Stimulated activated CD4-positive, alpha-beta T cell treated with anti-CD3 and anti-CD28 coated beads, Interleukin-1b, Interleukin-23, amount 100 ng/mL, for 4 hours (primary cell): Measurements from ENCODE around the gene PTPRD.
"Not testable (repeated sequence)": the region's sequence is repeated elsewhere in the genome, so short reads cannot be mapped to it uniquely, and the experiment has no call there.

Experiments used
- DNase-seq, 2 donors: peaks; one replicate each; pipeline ENCODE4 v3.0.0-alpha.2; 2020; ENCODE audit warnings: low read depth in 2 of 2

The PTPRD gene

DNA sequence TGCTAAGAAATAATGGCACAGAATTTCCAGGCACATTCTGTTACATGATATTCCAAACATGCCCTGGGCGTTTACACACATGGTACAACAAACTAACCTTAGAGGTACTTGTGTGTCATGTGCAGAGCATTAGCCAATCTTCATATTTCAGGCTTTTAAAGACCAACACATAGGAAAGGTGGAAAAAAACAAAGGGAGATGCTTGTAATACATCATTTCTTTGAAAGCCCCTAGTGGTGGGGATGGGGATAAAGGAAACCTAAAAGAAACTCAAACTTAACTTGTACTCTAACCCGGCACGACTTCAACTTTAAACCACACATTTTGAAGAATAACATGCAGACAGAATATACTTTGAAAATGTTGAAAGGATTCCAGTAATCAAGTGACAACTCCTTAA lies 133.6 kb downstream of the PTPRD start:
- no peak for DNase-seq

DNA sequence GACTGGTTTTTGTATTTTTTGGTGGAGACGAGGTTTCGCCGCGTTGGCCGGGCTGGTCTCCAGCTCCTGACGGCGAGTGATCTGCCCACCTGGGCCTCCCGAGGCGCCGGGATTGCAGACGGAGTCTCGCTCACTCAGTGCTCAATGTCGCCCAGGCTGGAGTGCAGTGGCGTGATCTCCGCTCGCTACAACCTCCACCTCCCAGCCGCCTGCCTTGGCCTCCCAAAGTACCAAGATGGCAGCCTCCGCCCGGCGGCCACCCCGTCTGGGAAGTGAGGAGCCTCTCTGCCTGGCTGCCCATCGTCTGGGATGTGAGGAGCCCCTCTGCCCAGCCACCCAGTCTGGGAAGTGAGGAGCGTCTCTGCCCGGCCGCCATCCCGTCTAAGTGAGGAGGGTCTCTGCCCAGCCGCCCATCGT lies 163.6 kb downstream of the PTPRD start:
- DNase-seq = not testable (repeated sequence)

DNA sequence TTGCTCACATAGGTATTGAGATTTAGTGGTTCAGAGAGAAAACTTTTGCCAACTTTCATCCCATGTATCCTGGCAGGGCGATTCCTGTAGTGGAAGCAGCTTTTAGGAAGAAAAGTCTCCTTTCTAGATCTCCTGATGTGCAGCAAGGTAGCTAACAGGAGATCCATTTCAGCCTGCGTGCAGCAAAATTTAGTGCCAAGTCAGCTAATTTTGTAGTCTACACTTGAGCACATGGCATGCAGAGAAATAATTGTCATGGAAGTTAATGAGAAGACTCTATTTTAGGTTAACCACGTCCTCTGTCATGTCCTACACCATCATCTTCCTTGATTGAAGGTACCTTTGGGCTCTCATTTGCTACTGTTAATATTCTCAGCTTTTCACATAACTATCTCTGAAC lies 165.8 kb downstream of the PTPRD start:
- DNase-seq = no peak

DNA sequence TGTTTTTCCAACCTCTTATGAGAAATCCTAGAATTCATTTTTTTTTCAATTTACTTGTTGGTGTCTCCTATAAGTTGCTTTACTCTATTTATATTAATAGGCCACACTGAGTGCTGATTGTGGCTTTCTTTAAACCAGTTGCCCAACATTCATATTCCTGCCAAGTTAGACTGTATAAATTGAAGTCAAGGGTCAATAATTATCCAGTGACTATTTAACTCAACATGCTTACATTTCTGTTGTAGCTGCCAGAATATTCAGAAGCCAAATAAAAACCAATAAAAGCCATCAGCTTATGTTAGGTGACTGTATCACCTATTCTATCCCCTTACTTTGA lies 169.0 kb downstream of the PTPRD start:
- no peak for DNase-seq

- DNase-seq = no peak
These were observed 169.5 kb downstream of the PTPRD start for GRCh38 chr9:10443181-10443867.

DNA sequence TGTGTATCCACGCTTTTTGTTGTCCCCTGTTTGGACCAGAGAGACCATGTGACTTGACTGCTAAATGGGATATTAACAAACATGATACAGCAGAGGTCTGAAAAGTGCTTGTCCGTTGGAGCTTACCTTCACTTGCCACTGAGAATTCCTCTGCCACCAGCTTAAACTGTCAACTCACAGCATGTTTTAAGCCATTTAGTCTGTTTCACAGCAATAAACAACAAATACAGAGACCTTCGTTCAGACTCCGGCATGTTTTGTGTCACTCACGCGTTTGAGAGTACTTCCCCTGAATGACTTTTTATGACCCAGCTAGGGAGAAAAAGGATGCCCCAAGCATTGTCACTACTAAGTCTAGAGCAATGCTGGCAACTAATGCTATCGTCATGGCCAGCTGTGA lies 173.8 kb downstream of the PTPRD start:
- no peak for DNase-seq

DNA sequence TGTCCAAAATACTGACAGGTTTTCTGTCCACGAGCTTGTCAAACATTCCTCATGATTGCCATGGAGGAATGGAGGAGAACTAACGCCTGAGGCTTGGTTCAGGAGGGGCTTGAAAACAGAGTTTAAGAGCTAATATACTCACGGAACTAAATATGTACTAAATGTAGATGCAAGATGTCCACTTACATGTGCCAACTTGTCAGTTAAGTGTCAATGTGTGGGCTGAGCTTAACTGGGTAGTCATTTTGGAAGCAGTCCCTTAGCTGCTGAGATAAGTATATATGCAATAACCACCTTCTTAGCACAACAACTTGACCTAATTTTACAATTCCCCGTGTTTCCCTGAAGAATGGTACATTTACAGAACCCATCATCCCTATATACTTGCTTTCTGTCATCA lies 176.0 kb downstream of the PTPRD start:
- no peak for DNase-seq

DNA sequence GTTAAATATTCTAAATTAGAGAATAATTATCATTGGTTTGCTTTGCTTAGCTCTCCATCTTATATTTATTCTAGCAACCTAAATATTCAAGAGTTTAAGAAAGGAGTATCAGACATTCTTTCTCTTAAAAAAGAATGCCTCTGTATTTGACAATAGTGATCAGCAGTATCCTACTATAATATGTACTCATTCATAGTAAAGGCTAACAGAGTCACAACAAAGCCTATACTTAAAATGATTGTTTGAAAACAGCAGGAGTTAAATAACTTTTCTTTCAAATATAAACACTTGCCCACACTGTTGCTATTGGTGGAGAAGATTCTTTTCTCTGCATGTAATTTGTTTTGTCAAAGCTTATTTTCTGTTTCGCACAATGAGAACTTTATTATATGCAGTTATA lies 178.4 kb downstream of the PTPRD start:
- DNase-seq = no peak

GRCh38 chr9:10411272-10411671 lies 201.5 kb downstream of the PTPRD start:
- DNase-seq = no peak

- no peak for DNase-seq
These were observed 209.5 kb downstream of the PTPRD start for GRCh38 chr9:10403283-10403682.

DNA sequence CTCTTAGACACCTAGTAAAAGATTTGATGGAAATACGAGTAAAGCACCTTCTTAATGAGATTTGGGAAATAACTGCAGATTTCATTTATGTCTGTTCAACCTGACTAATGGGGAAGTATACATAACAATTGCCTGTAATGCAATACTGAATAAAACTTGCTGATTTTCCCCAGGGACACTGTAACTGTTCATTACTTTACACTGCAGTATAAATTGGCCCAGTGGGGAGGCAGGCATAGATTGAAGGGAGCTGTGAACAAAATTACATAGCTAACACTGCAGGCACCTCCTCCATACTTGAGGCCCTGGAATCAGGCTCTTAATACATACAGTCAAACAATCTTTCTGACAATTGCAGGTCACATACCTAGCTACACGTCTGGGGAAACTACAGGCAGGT lies 216.2 kb downstream of the PTPRD start:
- DNase-seq = no peak

DNA sequence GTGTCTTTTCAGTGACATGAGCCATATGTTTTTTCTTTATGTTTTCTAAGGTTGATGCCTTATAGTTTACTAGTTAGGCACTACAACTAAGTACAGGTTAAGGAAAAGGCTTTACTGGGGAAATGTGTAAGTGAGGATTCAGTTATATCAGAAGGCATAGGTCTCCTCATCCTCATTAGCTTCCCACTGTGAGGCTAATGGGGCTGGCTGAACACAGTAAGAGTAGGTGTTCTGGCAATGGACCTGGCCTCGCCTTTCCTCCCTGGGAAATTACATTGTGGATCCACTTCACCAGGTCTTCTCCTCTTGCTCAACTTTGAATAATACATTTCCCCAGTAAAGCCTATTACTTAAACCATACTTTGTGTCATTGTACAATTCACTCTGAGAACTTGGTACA lies 225.5 kb downstream of the PTPRD start:
- no peak for DNase-seq

GRCh38 chr9:10371824-10372223 lies 241.0 kb downstream of the PTPRD start:
- DNase-seq = no peak

DNA sequence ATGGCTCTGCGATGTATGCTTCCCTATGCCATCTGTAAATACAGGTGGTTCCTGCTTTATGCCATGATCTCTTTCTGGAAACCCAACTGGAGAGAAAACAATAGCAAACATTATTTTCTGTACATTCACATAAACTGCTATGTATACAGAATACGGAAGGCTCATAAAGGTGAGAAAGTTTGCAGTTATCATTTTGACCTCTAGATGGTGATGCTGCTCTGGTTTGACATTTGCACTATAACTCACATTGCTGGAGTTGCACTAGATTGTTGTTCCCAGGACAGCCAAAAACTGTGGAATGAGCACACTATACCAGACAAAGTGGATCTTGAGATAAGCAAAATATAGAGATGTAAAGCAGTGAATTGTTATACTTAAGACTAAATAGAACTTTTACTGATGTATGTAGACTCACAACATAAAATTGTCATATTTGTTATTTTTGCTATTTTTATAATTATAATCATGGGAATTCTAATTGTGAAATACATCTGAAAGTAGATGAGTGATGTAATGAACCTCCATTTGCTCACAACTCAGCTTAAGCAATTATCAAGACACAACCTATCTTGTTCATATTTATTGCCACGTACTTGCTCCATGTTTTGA lies 246.5 kb downstream of the PTPRD start:
- DNase-seq = no peak

DNA sequence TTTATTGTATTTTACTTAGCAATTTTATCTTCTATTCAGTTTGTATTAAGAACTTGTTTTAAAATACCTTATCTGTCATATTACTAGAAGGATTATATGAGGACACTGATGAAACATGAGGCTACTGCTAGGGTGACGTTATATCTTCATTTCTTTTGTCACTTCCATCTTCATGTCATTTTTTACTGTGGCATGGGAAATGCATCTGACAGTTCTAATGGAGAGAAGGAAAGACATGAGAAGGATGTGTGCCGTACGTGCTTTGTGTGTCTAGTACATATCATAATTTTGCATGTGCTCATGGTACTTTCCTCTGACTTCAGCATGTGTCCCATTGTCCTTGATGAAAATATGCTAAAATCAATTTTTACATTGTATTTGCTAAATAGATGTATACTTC lies 258.2 kb downstream of the PTPRD start:
- no peak for DNase-seq

GRCh38 chr9:10345621-10346020 lies 267.2 kb downstream of the PTPRD start:
- DNase-seq = not testable (repeated sequence)

DNA sequence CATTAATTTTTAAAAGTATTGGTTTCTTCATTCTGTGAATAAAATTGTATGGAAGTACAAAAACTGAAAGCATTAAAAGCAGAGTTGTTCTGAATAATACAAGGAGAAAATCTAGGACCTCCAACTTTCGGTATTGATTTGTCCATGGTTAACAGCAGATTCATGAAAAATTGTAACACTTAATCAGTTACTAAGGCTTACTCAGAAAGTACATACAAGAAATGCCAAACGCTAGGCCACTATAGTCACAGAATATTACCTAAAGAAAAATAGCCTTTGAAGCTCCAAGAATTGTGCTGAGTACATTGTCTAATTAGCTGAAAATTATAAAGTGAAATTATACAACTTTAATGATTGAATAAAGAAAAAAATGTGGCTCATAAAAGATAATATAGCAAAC lies 271.7 kb downstream of the PTPRD start:
- no peak for DNase-seq

- DNase-seq = no peak
These were observed 273.6 kb downstream of the PTPRD start for GRCh38 chr9:10339152-10339551.

DNA sequence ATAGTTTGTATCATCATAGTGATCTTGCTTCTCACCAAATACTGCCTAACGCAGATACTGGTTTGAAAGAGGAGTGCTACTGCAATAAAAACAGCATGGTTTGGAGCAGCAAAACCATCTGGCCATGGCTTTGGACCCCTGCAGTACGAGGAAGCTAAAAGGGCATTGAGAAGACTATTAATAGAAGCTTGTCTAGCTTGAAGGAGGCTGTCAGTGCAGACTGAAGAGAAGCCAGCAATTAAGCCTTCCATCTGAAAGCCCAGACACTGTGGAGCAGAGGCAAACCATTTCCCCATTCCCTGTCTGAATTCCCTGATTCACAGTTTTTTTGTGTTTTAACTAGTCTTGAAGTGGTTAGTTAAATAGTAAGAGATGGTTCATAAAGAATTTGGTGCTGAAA lies 281.6 kb downstream of the PTPRD start:
- no peak for DNase-seq

DNA sequence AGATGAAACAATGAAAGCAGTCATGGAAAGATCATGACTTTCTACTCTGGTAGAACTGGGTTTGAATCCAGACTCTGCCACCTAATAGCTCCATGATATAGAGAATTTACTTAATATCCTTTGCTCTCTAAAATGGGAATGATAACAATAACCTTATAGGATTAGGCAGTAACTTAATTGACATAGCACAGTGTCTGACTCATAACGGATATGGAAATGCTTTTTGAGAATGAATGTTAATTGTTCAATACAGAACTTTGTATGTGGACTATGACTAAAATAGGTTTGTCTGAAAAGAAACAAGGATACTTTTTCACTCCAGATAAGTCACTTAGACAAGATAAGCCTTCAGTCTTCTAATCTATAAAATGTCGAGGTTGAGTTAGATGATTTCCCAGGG lies 330.7 kb downstream of the PTPRD start:
- DNase-seq = no peak

DNA sequence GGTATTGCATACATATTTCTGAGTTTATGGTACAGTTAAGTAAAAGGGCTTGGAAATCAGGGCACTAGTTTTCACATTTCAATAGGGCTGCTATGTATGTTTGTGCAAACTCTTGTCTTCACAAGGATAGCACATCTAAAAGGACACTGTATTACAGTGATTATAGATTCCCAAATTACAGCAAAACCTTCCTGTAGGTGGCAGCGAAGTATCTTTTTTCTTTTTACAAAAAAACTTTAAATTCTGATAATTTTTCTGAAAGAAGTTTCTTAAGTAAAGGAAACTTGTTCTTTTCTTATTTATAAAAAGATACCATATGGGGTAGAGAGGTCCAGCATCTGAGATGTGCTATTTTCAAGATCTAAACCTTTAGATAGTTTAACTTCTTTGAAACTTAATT lies 337.8 kb downstream of the PTPRD start:
- no peak for DNase-seq

- DNase-seq = no peak
These were observed 338.6 kb downstream of the PTPRD start for GRCh38 chr9:10274175-10274574.

DNA sequence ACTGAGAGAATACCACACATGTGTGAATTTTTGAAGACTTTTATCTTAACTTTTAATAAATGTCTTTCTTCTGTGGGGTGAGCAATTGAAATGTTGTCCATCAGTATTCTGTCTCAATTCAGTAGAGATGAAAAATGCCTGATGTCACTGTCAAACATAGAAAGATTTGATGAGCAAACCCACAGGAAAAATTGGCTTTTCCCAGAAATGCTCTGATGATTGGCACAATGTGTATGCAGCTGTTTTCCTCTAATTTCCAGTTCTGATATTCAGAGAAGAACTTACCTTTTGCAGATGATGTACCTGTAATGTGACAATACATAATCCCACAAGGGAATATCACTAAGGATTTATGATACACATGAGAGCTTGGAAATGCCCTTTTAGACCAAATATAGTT lies 340.0 kb downstream of the PTPRD start:
- no peak for DNase-seq
